Right atrium auricular region (tissue), 2 donors: Measurements from ENCODE around the gene PRKCB. TPM values are rescaled to one million over a fixed set of nuclear protein-coding genes. Genes with fewer than 3 reads are reported as not detected.
"Not testable (repeated sequence)": the region's sequence is repeated elsewhere in the genome, so short reads cannot be mapped to it uniquely, and the experiment has no call there.

Experiments
- DNase-seq: peaks from one replicate; pipeline ENCODE4 v3.0.0-alpha.2; 2019; ENCODE audit warnings: low spot score
- H3K27ac ChIP-seq, 2 donors: fragments of 200-600 bp; sonication (generic); 1 replicate in 1 of 2; 2 replicates in 1 of 2; pipeline ENCODE4 v1.5.1; 2016 to 2019
- H3K27me3 ChIP-seq, 2 donors: fragments of 200-600 bp; sonication (generic); one replicate each; pipeline versions ENCODE4 v1.5.1 to v1.6.0; 2017 to 2019
- H3K36me3 ChIP-seq: fragments of 200-600 bp; sonication (generic); one replicate; pipeline ENCODE4 v1.5.1; 2016
- H3K4me1 ChIP-seq, 2 donors: fragments of 200-600 bp; sonication (generic); one replicate each; pipeline versions ENCODE4 v1.5.1 to v1.6.0; 2017 to 2019
- H3K4me3 ChIP-seq, 2 donors: fragments of 200-600 bp; sonication (generic); 1 replicate in 1 of 2; 2 replicates in 1 of 2; pipeline ENCODE4 v1.5.1; 2017 to 2019; ENCODE audit warnings: mild to moderate bottlenecking in 1 of 2, moderate library complexity in 1 of 2
- H3K9me3 ChIP-seq, 2 donors: fragments of 200-600 bp; sonication (generic); one replicate each; pipeline ENCODE4 v1.5.1; 2019
- CTCF ChIP-seq, 2 donors: fragments of 200-600 bp; sonication (generic); IDR thresholded peaks; one replicate each; pipeline ENCODE4 v1.5.1; 2019; ENCODE audit warnings: antibody characterized with exemption in 2 of 2
- total RNA-seq, 2 donors: library from RNA; depleted of rRNA; stranded (reverse); fragments of >200 nt; gene quantifications; one replicate each; pipeline ENCODE4 v1.1.0, GENCODE V29; 2016

Gene PRKCB
- total RNA-seq, 2 donors from 2014 or later: 0.93 to 3.1 TPM

GRCh38 chr16:23929856-23930255, 94.1 kb downstream of the PRKCB start:
- Histone ChIP-seq H3K9me3 (no peaks in the 10 kb centered on the region), H3K4me1 (no peaks in the 10 kb centered on the region), H3K36me3 (no peaks in the 10 kb centered on the region), H3K27ac (no peak overlapping the region), H3K27me3 (no peaks in the 10 kb centered on the region), H3K4me3 (no peak overlapping the region)
- DNase-seq: no peak
- no peak for TF ChIP-seq CTCF (IDR thresholded peaks at IDR 0.05)

DNA sequence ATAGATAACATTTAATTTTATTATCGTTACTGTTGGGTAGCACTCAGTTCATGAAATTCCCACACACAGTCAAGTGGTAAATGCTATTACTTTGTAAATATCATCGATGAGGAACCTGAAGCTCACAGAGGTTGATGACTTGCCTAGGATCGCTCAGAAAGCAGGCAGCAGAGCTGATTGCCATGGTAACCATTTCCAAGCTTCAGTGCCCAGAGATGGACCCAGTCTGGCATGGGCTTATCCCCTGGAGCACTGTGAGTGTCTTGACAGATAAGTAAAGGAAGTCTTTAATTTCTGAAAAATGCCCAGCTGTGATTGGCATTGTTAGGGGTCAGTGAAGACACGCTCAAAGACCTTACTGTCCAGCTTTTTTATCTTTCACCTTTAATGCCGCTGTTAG, 95.0 kb downstream of the PRKCB start:
- no peaks in the 10 kb centered on the region for H3K9me3 ChIP-seq
- H3K27me3 ChIP-seq: no peaks in the 10 kb centered on the region
- H3K36me3 ChIP-seq: no peaks in the 10 kb centered on the region
- H3K4me3 ChIP-seq: no peak overlapping the region
- no peak overlapping the region for H3K27ac ChIP-seq
- no peak for DNase-seq
- no peaks in the 10 kb centered on the region for H3K4me1 ChIP-seq
- no peak for TF ChIP-seq CTCF (IDR thresholded peaks at IDR 0.05)

GRCh38 chr16:23931199-23931598, 95.4 kb downstream of the PRKCB start:
- Histone ChIP-seq H3K4me1 (no peaks in the 10 kb centered on the region), H3K27ac (no peak overlapping the region), H3K9me3 (no peaks in the 10 kb centered on the region), H3K4me3 (no peak overlapping the region), H3K36me3 (no peaks in the 10 kb centered on the region), H3K27me3 (no peaks in the 10 kb centered on the region)
- no peak for DNase-seq
- no peak for TF ChIP-seq CTCF (IDR thresholded peaks at IDR 0.05)

GRCh38 chr16:23933650-23934049, 97.9 kb downstream of the PRKCB start:
- not testable (repeated sequence) for H3K4me1 ChIP-seq, H3K27ac ChIP-seq, H3K9me3 ChIP-seq, H3K27me3 ChIP-seq, DNase-seq, H3K4me3 ChIP-seq, H3K36me3 ChIP-seq

DNA sequence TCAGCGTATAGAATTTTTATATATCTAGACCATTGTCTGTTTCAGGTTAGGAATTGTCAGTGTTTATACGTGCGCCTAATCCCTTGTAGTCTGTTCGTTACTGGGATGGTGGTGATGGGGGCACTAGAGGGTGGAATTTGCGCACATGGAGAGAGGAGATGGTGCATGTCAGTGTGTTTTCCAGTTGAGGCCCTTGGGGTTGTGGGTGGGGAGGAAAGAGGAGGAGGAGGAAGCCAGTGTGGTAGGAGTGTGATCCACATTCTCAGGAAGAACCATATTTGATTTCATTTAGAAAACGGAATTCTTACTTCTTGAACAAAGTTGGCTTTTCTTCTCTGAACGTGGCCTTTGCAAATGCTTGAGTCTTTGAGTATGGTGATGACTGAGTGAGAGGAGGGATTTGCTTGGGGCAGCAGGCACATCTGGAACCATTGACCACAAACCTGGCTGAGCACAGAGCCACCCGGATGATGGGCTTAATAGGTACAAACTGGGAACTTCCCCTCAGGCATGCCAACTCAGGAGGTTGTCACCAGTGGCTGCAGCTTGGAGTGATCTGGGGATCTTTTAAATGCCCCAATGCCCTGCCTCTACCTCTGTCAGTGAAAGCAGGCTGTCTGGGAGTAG, 98.9 kb downstream of the PRKCB start:
- no peaks in the 10 kb centered on the region for H3K27me3 ChIP-seq
- DNase-seq: no peak
- H3K27ac ChIP-seq: no peak overlapping the region
- H3K9me3 ChIP-seq: no peaks in the 10 kb centered on the region
- H3K36me3 ChIP-seq: no peaks in the 10 kb centered on the region
- H3K4me1 ChIP-seq: no peaks in the 10 kb centered on the region
- no peak overlapping the region for H3K4me3 ChIP-seq
- no peak for TF ChIP-seq CTCF (IDR thresholded peaks at IDR 0.05)

GRCh38 chr16:23940111-23940510, 104.3 kb downstream of the PRKCB start:
- Histone ChIP-seq H3K4me3 (no peak overlapping the region), H3K4me1 (no peaks in the 10 kb centered on the region), H3K27me3 (no peaks in the 10 kb centered on the region), H3K36me3 (no peaks in the 10 kb centered on the region), H3K9me3 (no peaks in the 10 kb centered on the region), H3K27ac (no peak overlapping the region)
- DNase-seq: no peak
- TF ChIP-seq CTCF (IDR thresholded peaks at IDR 0.05): no peak
